ENCODE results near the gene ABCC6. TPM values are rescaled to one million over a fixed set of nuclear protein-coding genes. Genes with fewer than 3 reads are reported as not detected.

The ABCC6 gene
- total and polyA plus RNA-seq, 2 of the 4 experiments (the other 2 are of a cell fraction) = 0.36 to 1.3 TPM

- H3K4me1 ChIP-seq (ENCODE audit: control insufficient read depth, insufficient read depth, low read length) = peaks cover 11% of the 10 kb centered on the region
- no peak overlapping the region for H4K5ac ChIP-seq (ENCODE audit: low read depth, low read length)
- ATAC-seq (ENCODE audit: low read depth) = no peak
- H2BK120ac ChIP-seq (ENCODE audit: low read depth, low read length) = no peak overlapping the region
- no peak overlapping the region for H2AK9ac ChIP-seq (replicated peaks; ENCODE audit: low read depth, low read length, poor library complexity)
- H3K9me3 ChIP-seq (ENCODE audit: control insufficient read depth, insufficient read depth, low read length) = no peaks in the 10 kb centered on the region
- H3K14ac ChIP-seq (replicated peaks; ENCODE audit: low read depth, low read length) = no peak overlapping the region
- 100% methylated on average over 1 of the region's 14 CpGs; no CpG with 5 or more reads in 1 of the 2 experiments for WGBS, 2 experiments (ENCODE audit: extremely low coverage in 2 of 2, insufficient read length in 1 of 2)
- H3K9ac ChIP-seq (ENCODE audit: low read depth, low read length) = no peak overlapping the region
- H3K27ac ChIP-seq (ENCODE audit: insufficient read depth, low read length) = no peak overlapping the region
- ChIA-PET POLR2A (ENCODE audit: unreplicated experiment) (no interaction called here), CTCF (no interaction called here)
- H2BK5ac ChIP-seq (ENCODE audit: low read depth, low read length, poor library complexity, severe bottlenecking) = no peak overlapping the region
- intact Hi-C loops (cut with micrococcal nuclease) (no loop called here), dilution Hi-C loops (cut with HindIII; ENCODE audit: low sequenced_read_pairs, unreplicated experiment) (no loop called here), in situ Hi-C loops (cut with MboI; ENCODE audit: low sequenced_read_pairs) (no loop called here)
- DNase-seq = no peak
- H3K4ac ChIP-seq (ENCODE audit: low read depth, low read length) = no peak overlapping the region
- no peak overlapping the region for H2AFZ ChIP-seq (replicated peaks; ENCODE audit: low read length, poor library complexity)
- H2AK5ac ChIP-seq (ENCODE audit: low read depth, low read length) = no peak overlapping the region
- H4K20me1 ChIP-seq (ENCODE audit: insufficient read depth, low read length) = peaks cover 70% of the 10 kb centered on the region
- H3K4me3 ChIP-seq (ENCODE audit: insufficient read depth, low read depth, low read length) = no peak overlapping the region
- H3K23ac ChIP-seq (ENCODE audit: low read depth, low read length) = no peak overlapping the region
- H2BK15ac ChIP-seq (ENCODE audit: low read depth, low read length) = no peak overlapping the region
- H3K56ac ChIP-seq (ENCODE audit: extremely low read depth, insufficient read depth, low read length) = no peak overlapping the region
- H3K4me2 ChIP-seq (ENCODE audit: low read depth, low read length) = no peak overlapping the region
- H3K36me3 ChIP-seq (ENCODE audit: control insufficient read depth, insufficient read depth, low read length) = peaks cover 57% of the 10 kb centered on the region
- peaks cover 21% of the 10 kb centered on the region for H3K9me1 ChIP-seq (ENCODE audit: insufficient read depth, low read length)
- TF ChIP-seq FOS (IDR thresholded peaks at IDR 0.05; ENCODE audit: low read depth, low read length) (no peak), POLR2A (IDR thresholded peaks at IDR 0.05; ENCODE audit: low read depth, low read length) (no peak), MAZ (IDR thresholded peaks at IDR 0.05; ENCODE audit: borderline replicate concordance, low read depth, low read length) (no peak), CEBPB (IDR thresholded peaks at IDR 0.05; ENCODE audit: low read depth, low read length) (no peak), NFE2L2 (IDR thresholded peaks at IDR 0.05; ENCODE audit: low read depth, low read length) (no peak), SMC3 (IDR thresholded peaks at IDR 0.05; ENCODE audit: low read depth, low read length) (no peak), USF2 (IDR thresholded peaks at IDR 0.05; ENCODE audit: low read depth, low read length) (no peak), RAD21 (IDR thresholded peaks at IDR 0.05; ENCODE audit: low read length) (no peak), MXI1 (IDR thresholded peaks at IDR 0.05; ENCODE audit: borderline replicate concordance, low read depth, low read length) (no peak), CHD1 (IDR thresholded peaks at IDR 0.05; ENCODE audit: low read depth, low read length) (no peak), ELK1 (IDR thresholded peaks at IDR 0.05; ENCODE audit: borderline replicate concordance, low read depth, low read length) (no peak), MAFK (IDR thresholded peaks at IDR 0.05; ENCODE audit: low read depth, low read length) (no peak), RFX5 (IDR thresholded peaks at IDR 0.05; ENCODE audit: low read depth, low read length) (no peak)
- TF ChIP-seq, protein P1, sequence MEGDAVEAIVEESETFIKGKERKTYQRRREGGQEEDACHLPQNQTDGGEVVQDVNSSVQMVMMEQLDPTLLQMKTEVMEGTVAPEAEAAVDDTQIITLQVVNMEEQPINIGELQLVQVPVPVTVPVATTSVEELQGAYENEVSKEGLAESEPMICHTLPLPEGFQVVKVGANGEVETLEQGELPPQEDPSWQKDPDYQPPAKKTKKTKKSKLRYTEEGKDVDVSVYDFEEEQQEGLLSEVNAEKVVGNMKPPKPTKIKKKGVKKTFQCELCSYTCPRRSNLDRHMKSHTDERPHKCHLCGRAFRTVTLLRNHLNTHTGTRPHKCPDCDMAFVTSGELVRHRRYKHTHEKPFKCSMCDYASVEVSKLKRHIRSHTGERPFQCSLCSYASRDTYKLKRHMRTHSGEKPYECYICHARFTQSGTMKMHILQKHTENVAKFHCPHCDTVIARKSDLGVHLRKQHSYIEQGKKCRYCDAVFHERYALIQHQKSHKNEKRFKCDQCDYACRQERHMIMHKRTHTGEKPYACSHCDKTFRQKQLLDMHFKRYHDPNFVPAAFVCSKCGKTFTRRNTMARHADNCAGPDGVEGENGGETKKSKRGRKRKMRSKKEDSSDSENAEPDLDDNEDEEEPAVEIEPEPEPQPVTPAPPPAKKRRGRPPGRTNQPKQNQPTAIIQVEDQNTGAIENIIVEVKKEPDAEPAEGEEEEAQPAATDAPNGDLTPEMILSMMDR (conservative IDR thresholded peaks at IDR 0.05; ENCODE audit: low read depth, low read length) = no peak
- H4K8ac ChIP-seq (ENCODE audit: low read depth in 2 of 2, low read length in 2 of 2) = no peak overlapping the region
- H4K91ac ChIP-seq (ENCODE audit: insufficient read depth, low read depth, low read length) = no peak overlapping the region
- BruUV-seq (replicated peaks) = no TSS peak
- H3K27me3 ChIP-seq (ENCODE audit: control insufficient read depth, insufficient read depth, low read length) = no peaks in the 10 kb centered on the region
- no peak overlapping the region for H3K18ac ChIP-seq (ENCODE audit: low read depth, low read length)
- H2BK20ac ChIP-seq (ENCODE audit: low read depth, low read length) = no peak overlapping the region
- peaks cover 5 to 53% of the 10 kb centered on the region in 2 experiments; a peak in 2 of 4 replicates for H3K79me1 ChIP-seq (ENCODE audit: low read depth in 1 of 2, low read length in 2 of 2)
Measured at GRCh38 chr16:16146380-16147315, 76.6 kb downstream of the ABCC6 start.

Data from IMR-90 (cell line).